HEK293T (cell line): Measurements from ENCODE around the gene RNF8.

Experiments used
- ELF4 ChIP-seq: fragments of 450-650 bp; IDR thresholded peaks from 2 replicates; pipeline ENCODE4 v1.6.1; 2017; ENCODE audit warnings: antibody characterized with exemption
- FOXA1 ChIP-seq: fragments of 450-650 bp; IDR thresholded peaks from 2 replicates; pipeline ENCODE4 v1.6.1; 2016; ENCODE audit warnings: mild to moderate bottlenecking
- LEF1 ChIP-seq: fragments of 450-650 bp; IDR thresholded peaks from 2 replicates; pipeline ENCODE4 v1.6.1; 2017; ENCODE audit warnings: mild to moderate bottlenecking, borderline replicate concordance
- SP1 ChIP-seq: fragments of 450-650 bp; IDR thresholded peaks from 2 replicates; pipeline ENCODE4 v1.6.1; 2017
- SUZ12 ChIP-seq: fragments of 450-650 bp; IDR thresholded peaks from 2 replicates; pipeline ENCODE4 v1.6.1; 2016; ENCODE audit warnings: mild to moderate bottlenecking

- no peak for TF ChIP-seq LEF1
- TF ChIP-seq SP1: no peak
- TF ChIP-seq SUZ12: no peak
- no peak for TF ChIP-seq FOXA1
- no peak for TF ChIP-seq ELF4
Observed at GRCh38 chr6:37388578-37388977, 34.8 kb downstream of the RNF8 start.
